ENCODE results near the gene KISS1R.

The KISS1R gene

GRCh38 chr19:900302-901111 is 16.6 kb upstream of the KISS1R start:
- peak; percentile 62 for DNase-seq

GRCh38 chr19:901216-902092 is 15.7 kb upstream of the KISS1R start:
- no peak for DNase-seq

GRCh38 chr19:902093-902370 is 15.1 kb upstream of the KISS1R start:
- no peak for DNase-seq

GRCh38 chr19:902446-903226 is 14.5 kb upstream of the KISS1R start:
- DNase-seq, result no peak

- no peak for DNase-seq
Observed at GRCh38 chr19:903266-903797, 13.8 kb upstream of the KISS1R start.

GRCh38 chr19:904545-904944 is 12.6 kb upstream of the KISS1R start:
- DNase-seq, result no peak

GRCh38 chr19:906480-906879 is 10.7 kb upstream of the KISS1R start:
- DNase-seq, result peak; percentile 61

- no peak for DNase-seq
Observed at GRCh38 chr19:907183-907853, 9.8 kb upstream of the KISS1R start.

GRCh38 chr19:911197-912033 is 5.7 kb upstream of the KISS1R start:
- DNase-seq, result no peak

- DNase-seq, result peak; percentile 59
Observed at GRCh38 chr19:912181-913079, 4.7 kb upstream of the KISS1R start.

GRCh38 chr19:913080-913748 is 3.9 kb upstream of the KISS1R start, which contains the start of gene R3HDM4:
Gene R3HDM4 (minus strand): TSS chr19:913219. CDS start chr19:913157, 62 bp downstream.
- DNase-seq, result peak; percentile 90

- no peak for DNase-seq
Observed at GRCh38 chr19:916645-917322, 349 bp upstream of the KISS1R start.

- no peak for DNase-seq
Observed at GRCh38 chr19:918152-918437, 962 bp downstream of the KISS1R start.

- no peak for DNase-seq
Observed at GRCh38 chr19:918481-919198, 1.5 kb downstream of the KISS1R start.

- no peak for DNase-seq
Observed at GRCh38 chr19:919199-920050, 2.3 kb downstream of the KISS1R start.

- peak; percentile 78 for DNase-seq
Observed at GRCh38 chr19:920051-920864, 3.1 kb downstream of the KISS1R start.

GRCh38 chr19:924553-925086 is 7.5 kb downstream of the KISS1R start:
- DNase-seq, result no peak

Measured in CD4-positive, alpha-beta T cell treated with Interleukin-12 subunit alpha and Interleukin-12 subunit beta, for 1 hour (primary cell).